NCI-H1417 treated with DMSO at 0.1 percent for 48 hours (cell line): Measurements from ENCODE around the gene PRKCE.
"Not testable (repeated sequence)": the region's sequence is repeated elsewhere in the genome, so short reads cannot be mapped to it uniquely, and the experiment has no call there.

Experiments
- DNase-seq: peaks from one replicate; lab custom pipeline; 2025; lab: John Stamatoyannopoulos, UW

Gene PRKCE

DNA sequence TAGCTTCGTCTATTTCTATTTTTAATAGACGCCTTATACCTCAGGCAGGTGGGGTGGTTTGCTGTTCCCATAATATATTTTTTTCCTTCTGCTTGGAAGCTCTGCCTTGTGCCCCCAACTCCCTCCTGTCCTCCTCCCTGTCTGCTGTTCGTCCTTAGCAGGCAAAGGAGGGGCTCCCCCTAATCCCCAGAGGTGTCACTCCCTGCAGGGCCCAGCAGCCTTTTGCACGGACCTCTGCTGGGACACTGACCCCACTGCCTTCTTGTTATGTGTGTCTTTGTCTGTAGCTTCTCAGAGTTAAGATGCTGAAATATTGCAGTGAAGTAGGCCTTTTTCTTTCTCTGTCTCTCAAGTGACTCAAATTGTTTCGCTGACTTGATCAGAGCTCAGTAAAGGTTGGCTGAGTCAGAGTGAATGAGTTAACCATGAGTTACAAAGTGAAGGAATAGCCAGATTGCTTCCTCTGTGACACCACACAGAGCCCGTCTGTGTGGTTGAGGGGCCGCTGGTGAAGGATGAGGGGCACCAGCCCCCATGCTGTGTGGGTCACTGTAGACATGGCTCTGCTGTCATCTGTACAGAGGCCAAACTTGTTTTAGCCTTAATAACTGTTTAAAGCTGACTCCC is 47.7 kb downstream of the PRKCE start:
- DNase-seq = no peak

GRCh38 chr2:45700407-45701013 is 49.0 kb downstream of the PRKCE start:
- no peak for DNase-seq

DNA sequence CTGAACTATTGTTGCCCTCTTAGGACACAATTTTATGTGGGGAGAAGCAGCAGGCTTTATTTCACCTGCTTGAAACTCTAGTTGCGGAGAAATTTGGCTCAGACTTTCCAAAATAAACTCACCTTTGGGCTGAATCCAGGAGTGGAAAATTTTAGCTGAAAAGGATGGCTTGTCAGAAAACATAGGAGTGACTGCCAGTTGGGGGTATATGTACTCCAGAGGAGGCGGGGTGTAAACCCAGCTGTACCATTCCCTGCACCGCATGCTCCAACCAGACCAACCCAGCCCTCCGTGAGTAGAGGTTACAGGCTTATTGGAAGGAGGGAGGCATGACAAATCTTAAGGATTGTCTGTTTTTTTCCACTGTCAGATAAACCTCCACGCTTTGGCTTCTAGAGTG is 53.8 kb downstream of the PRKCE start:
- no peak for DNase-seq

DNA sequence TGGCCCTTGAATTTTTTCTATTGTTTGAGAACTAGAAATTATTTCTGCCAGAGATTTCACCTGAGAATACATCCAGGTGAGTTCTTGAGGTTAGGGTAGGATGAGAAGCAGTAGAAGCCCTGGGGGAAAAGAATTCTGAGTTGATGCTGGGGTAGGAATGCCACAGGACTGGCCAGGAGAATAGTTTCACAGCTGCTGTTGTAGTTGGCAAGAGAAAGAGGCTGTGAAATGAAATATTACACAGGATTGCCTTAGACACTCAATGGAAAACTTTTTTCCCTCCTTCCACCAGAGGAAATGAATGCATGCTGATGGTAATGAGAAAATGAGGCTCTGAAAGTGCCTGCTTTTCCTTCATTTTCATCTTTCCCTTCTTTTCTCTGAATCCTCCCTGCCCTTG is 54.6 kb downstream of the PRKCE start:
- no peak for DNase-seq

DNA sequence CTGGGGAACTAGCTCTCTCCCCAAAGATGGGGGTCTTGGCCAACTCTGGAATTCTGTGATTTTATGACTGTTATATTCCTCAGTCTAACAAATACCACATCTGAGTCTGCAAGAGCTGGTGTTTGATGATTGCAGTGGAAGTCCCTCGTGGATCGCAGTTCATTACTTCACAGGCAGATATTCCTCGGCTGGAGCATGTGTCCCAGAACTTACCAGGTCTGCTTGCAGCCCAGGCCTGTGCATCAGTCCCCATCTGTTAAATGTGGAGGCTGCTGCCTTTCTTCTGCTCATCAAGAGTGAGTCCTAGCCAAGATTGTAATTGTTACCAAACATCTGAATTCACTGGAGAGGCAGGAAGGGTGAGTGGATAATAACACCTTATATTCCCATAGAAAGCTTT is 55.5 kb downstream of the PRKCE start:
- DNase-seq = no peak

DNA sequence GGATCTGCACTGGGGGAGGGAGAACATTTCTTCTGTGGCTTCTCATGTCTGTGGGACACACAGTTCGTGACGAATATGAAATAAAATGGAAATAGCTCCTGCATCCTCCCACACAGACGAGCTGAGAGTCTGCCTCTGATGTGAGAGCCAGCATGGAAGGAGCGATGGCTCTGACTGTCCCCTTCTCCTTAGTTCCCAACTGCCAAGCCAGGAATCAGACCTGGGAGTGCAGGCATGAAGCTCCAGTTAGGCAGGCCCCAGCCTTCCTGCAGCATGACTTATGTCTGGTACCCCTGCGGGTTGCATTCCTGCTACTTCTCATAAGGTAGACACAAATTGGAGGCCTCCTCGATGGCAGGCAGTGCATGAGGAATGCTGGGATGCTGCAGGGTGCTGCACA is 56.2 kb downstream of the PRKCE start:
- DNase-seq = no peak

DNA sequence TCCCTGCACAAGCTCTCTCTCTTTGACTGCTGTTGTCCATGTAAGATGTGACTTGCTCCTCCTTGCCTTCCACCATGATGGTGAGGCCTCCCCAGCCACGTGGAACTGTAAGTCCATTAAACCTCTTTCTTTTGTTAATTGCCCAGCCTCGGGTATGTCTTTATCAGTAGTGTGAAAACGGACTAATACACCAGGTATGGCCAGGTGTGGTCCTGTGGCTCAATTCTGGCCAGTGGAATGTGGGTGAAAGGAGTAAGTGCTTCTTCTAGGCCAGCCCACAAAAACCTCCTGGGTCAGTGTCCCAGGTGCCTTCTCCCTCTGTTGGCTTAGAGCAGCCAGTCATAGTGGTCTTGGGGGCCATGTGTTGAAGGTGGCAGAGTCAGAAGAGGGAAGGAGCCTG is 57.0 kb downstream of the PRKCE start:
- DNase-seq = no peak

DNA sequence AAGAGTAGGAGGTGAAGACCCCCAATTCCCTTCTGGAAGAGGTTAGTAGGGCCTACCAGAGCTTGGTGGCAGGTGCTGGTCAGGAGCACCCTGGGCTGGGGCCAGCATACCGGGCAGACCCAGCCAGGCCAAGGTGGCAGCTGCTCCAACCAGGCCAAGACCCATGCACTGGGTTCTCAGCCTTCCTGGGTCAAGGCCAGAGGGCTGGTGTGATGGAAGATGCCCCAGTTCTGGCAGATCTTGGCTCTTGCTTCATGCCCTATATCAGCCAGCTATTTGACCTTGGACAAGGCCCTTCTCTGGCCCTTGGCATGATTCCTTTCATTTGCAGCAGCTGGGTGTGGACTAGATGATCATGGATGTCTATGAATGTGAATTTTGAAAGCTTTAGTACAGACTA is 57.7 kb downstream of the PRKCE start:
- no peak for DNase-seq

DNA sequence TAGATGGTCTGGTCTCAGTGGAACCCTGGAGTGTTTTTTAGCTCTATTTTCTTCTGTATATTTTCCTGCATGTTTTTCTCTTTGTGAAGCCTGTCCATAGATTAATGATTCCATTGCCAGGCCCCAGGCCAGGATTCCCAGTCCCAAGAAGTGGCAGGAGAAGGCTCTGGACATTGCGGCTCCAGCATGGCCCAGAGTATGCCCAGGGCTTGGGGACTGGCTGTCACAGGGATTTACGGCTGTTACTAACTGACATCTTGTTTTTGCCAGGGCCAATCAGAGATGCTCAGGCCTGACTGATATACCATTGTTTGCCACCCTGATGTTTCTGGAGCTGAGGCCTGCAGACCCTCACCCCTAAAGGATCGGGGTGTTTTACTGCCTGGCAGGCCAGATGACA is 59.0 kb downstream of the PRKCE start:
- no peak for DNase-seq

DNA sequence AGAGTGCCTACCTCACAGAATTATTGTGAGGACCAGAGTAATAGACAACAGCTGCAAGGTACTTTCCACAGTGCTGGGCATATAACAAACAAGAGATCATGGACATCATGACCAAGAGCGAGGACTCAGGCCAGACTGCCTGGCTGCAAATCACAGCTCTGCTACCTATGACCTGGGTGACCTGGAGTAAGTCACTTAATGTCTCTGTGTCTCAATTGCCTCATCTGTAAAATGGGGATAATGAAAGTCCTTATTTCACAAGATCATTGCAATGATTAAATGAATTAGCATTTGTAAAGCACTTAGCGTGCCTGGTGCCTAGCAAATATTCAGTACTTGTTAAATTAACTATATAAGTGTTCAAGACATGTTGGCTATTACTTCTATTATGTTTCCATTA is 59.7 kb downstream of the PRKCE start:
- no peak for DNase-seq

- DNase-seq = no peak
Observed at GRCh38 chr2:45712570-45712969, 61.1 kb downstream of the PRKCE start.

DNA sequence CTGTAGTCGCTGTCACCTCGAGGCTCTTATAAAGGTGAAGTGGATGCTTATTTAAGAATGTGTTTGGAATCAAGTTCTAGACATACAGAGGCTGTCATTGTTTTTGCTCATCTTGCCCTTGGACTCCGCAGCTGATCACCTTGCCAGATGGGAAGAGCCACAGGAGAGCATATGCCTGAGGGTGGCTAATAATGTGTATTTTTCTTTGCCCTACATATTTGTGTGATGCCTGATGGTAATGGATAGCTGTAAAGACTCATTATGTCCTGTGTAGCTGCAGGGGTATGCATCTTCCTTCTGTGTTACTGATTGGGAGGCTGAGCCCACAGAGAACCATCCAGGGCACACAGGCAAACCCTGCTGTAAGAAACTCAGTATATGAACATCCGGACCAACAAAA is 61.7 kb downstream of the PRKCE start:
- DNase-seq = no peak

DNA sequence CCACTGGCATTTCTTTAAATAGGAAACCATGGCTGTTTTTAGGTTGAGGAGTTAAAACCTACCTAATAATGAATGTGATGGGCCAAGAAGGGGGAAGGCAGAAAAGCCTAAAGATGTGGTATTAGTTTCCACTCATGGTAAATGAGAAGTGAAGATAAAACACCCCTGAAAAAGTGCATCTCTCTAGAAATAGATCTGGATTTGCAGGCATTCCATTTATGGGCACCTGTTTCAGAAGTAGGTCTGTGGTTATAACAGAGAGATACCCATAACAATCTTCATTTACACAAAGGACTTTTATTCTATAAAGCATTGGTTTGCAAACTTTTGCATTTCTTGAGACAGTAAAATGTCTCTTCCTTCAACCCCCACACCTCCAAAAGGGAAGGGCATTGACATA is 62.1 kb downstream of the PRKCE start:
- no peak for DNase-seq

- no peak for DNase-seq
Observed at GRCh38 chr2:45714679-45715078, 63.2 kb downstream of the PRKCE start.

DNA sequence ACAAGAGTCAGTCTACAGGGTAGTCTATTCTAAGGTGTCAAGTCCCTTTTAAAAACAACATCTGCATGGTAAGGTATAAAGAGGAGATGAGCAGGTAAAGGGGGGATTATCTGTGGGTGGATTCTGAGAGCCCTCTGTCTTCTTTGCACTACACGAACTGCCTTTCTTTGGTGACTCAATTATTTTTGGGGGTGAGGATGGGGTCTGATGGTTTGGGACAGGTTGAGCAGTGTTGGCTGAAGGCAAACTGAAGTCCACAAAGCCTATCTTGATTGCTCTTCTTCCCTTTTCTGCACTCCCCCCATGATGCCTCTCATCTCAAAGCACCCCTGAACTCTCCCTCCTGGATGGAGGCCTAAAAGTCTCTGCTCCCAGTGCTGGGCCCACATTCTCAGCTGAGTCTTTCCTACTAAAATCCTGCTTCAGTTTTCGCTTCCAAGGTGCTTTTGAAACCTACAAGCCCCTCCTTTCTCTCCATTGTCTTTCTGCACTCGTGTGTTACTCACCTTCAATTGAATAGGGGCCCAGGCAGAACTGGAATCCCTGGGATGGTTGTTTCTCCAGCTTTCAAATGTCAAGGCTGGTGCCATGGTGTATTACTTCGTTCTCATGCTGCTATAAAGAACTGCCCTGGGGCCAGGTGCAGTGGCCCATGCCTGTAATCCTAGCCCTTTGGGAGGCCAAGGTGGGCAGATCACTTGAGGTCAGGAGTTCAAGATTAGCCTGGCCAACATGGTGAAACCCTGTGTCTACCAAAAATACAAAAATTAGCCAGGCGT is 64.3 kb downstream of the PRKCE start:
- DNase-seq = no peak

DNA sequence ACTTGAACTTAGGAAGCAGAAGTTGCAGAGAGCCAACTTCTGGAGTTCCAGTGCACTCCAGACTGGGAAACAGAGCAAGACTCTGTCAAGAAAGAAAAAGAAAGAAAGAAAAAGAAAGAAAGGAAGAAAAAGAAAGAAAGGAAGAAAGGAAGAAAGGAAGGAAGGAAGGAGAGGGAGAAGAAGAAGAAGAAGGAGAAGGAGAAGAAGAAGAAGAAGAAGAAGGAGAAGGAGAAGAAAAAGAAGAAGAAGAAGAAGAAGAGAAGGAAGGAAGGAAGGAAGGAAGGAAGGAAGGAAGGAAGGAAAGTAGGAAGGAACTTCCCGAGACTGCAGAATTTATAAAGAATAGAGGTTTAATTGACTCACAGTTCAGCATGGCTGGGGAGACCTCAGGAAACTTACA is 65.0 kb downstream of the PRKCE start:
- DNase-seq = not testable (repeated sequence)

DNA sequence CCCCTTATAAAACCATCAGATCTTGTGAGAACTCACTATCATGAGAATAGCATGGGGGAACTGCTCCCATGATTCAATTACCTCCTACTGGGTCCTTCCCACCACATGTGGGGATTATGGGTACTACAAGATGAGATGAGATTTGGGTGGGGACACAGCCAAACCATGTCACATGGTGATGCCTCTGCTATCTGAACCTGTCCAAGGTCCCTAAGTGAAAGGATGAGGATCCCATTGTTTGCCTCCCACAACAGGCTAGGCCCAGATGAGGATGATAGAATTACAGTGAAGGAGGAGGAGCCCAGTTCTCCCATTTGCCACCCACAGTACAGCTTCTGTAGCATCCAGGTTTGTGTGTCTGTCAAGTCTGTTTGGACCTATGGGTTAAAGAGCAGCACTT is 65.4 kb downstream of the PRKCE start:
- DNase-seq = no peak

GRCh38 chr2:45720210-45720609 is 68.7 kb downstream of the PRKCE start:
- no peak for DNase-seq

- DNase-seq = no peak
Observed at GRCh38 chr2:45721150-45721549, 69.7 kb downstream of the PRKCE start.

DNA sequence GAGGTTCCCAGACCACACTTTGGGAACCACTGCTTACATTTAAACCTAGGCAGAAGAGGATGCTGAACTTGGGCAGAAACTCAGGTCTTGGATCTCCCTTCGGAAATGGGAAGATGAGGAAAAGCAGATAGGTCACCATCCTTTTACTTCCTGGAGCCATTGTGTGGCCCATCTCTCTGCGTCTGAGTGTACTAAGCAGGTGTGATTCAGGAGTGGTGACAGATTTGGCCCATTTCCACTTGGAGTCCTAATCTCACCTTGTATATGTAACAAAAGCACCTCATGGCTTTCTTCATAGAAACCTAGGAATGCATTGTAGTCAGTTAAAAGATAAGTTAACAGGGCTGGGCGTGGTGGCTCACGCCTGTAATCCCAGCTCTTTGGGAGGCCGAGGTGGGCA is 71.0 kb downstream of the PRKCE start:
- no peak for DNase-seq

DNA sequence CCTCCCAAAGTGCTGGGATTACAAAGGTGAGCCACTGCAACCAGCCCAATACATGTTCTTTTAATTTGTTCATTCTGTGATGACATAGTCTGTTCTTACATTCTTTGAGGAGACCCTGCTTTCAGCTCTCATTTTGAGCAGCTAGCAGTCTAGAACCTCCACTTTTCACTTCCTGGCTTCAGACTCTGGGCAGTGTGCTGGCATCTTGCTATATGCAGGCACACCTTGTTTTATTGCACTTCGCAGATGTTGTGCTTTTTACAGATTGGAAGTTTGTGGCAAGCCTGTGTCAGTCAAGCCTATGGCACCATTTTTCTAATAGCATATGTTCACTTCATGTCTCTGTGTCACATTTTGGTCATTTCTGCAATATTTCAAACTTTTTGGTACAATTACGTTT is 72.4 kb downstream of the PRKCE start:
- DNase-seq = no peak

- no peak for DNase-seq
Observed at GRCh38 chr2:45724335-45724734, 72.9 kb downstream of the PRKCE start.

DNA sequence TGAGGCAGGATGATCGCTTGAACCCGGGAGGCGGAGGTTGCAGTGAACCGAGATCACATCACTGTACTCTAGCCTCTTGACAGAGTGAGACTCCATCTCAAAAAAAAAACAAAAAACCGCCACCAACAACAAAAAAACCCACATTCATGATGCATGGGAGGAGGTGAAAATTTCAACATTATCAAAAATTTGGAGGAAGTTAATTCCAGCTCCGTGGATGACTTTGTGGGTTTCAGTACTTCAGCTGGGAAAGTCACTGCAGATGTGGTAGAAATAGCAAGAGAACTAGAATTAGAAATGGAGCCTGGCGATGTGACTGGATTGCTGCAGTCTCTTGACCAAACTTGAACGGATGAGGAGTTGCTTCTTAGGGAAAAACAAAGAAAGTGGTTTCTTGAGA is 74.3 kb downstream of the PRKCE start:
- no peak for DNase-seq

DNA sequence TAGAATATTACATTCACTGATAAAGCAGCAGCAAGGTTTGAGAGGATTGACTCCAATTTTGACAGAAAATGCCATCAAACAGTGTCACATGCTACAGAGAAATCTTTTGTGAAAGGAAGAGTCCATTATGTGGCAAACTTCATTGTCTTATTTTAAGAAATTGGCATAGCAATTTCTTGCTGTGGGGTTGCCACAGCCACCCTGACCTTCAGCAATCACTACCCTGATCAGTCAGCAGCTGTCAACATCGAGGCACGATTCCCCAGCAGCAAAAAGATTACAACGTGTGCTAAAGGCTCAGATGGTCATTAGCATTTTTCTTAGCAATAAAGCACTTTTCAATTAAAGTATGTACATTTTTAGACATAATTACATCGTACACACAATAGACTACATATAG is 74.7 kb downstream of the PRKCE start:
- DNase-seq = no peak
